ENCODE results near the gene WNK2.

The WNK2 gene

GRCh38 chr9:93297659-93298497 lies 113.9 kb downstream of the WNK2 start:
- DNase-seq = no peak

- DNase-seq = no peak
These were observed 114.8 kb downstream of the WNK2 start for GRCh38 chr9:93298498-93299417.

- peak in 1 of 2 experiments; percentile 6 for DNase-seq
These were observed 115.7 kb downstream of the WNK2 start for GRCh38 chr9:93299418-93300174.

- no peak for DNase-seq
These were observed 116.2 kb downstream of the WNK2 start for GRCh38 chr9:93300175-93300572.

- DNase-seq = no peak
These were observed 116.7 kb downstream of the WNK2 start for GRCh38 chr9:93300585-93301081.

GRCh38 chr9:93301291-93301811 lies 117.4 kb downstream of the WNK2 start:
- DNase-seq = no peak

GRCh38 chr9:93301911-93302541 lies 118.1 kb downstream of the WNK2 start:
- DNase-seq = no peak

- DNase-seq = no peak
These were observed 118.8 kb downstream of the WNK2 start for GRCh38 chr9:93302586-93303257.

GRCh38 chr9:93303258-93303771 lies 119.4 kb downstream of the WNK2 start:
- no peak for DNase-seq

- no peak for DNase-seq
These were observed 120.1 kb downstream of the WNK2 start for GRCh38 chr9:93303806-93304573.

- peak; percentile 6 to 43 for DNase-seq
These were observed 120.9 kb downstream of the WNK2 start for GRCh38 chr9:93304574-93305496.

- no peak for DNase-seq
These were observed 121.6 kb downstream of the WNK2 start for GRCh38 chr9:93305497-93306020.

GRCh38 chr9:93306081-93306480 lies 122.1 kb downstream of the WNK2 start:
- DNase-seq = no peak

GRCh38 chr9:93306579-93307091 lies 122.7 kb downstream of the WNK2 start:
- no peak for DNase-seq

GRCh38 chr9:93307468-93308157 lies 123.7 kb downstream of the WNK2 start:
- no peak for DNase-seq

GRCh38 chr9:93308158-93308602 lies 124.2 kb downstream of the WNK2 start:
- DNase-seq = no peak

- DNase-seq = no peak
These were observed 124.7 kb downstream of the WNK2 start for GRCh38 chr9:93308676-93309075.

- no peak for DNase-seq
These were observed 126.0 kb downstream of the WNK2 start for GRCh38 chr9:93309889-93310425.
